Thymus (tissue), 11 donors: Measurements from ENCODE around the gene SLC12A6. TPM values are rescaled to one million over a fixed set of nuclear protein-coding genes. Genes with fewer than 3 reads are reported as not detected.
"Not testable (repeated sequence)": the region's sequence is repeated elsewhere in the genome, so short reads cannot be mapped to it uniquely, and the experiment has no call there.

ENCODE experiments used
- DNase-seq, 9 donors: peaks; one replicate each; pipeline ENCODE4 v3.0.0-alpha.2; 2013; ENCODE audit warnings: low spot score in 9 of 9, low read depth in 6 of 9, missing footprints in 1 of 9
- H3K27ac ChIP-seq, 2 donors: one replicate each; pipeline ENCODE4 v1.5.1; 2013; ENCODE audit warnings: control low read depth in 1 of 2, low read depth in 1 of 2, low read length in 1 of 2, mild to moderate bottlenecking in 1 of 2, moderate library complexity in 1 of 2
- H3K27me3 ChIP-seq, 2 donors: one replicate each; pipeline ENCODE4 v1.5.1; 2013; ENCODE audit warnings: low read length in 1 of 2; ENCODE audit not compliant: control insufficient read depth in 2 of 2, insufficient read depth in 1 of 2
- H3K36me3 ChIP-seq, 2 donors: one replicate each; pipeline ENCODE4 v1.5.1; 2013; ENCODE audit warnings: low read length in 1 of 2, mild to moderate bottlenecking in 1 of 2, moderate library complexity in 1 of 2; ENCODE audit not compliant: control insufficient read depth in 2 of 2, insufficient read depth in 2 of 2
- H3K4me1 ChIP-seq, 2 donors: one replicate each; pipeline ENCODE4 v1.5.1; 2013; ENCODE audit warnings: low read length in 2 of 2; ENCODE audit not compliant: control insufficient read depth in 2 of 2, insufficient read depth in 2 of 2
- H3K4me3 ChIP-seq, 2 donors: one replicate each; pipeline ENCODE4 v1.5.1; 2013; ENCODE audit warnings: low read length in 2 of 2, control low read depth in 1 of 2, mild to moderate bottlenecking in 1 of 2
- H3K9me3 ChIP-seq, 2 donors: one replicate each; pipeline ENCODE4 v1.5.1; 2013; ENCODE audit warnings: low read length in 1 of 2, mild to moderate bottlenecking in 1 of 2; ENCODE audit not compliant: control insufficient read depth in 2 of 2, insufficient read depth in 1 of 2
- WGBS: extraction: QIAGEN DNeasy Blood & Tissue Kit; methylation state at CpG from one replicate; pipeline ENCODE4 v1.1.7; 2013; 5-methylcytosine and 5-hydroxymethylcytosine counted together
- polyA plus RNA-seq: library from polyadenylated mRNA; stranded (reverse); fragments of 200-250 nt; gene quantifications from one replicate; pipeline ENCODE4 v1.2.3, GENCODE V29; 2013
- total RNA-seq: library from RNA; stranded (reverse); fragments of 120-200 nt; gene quantifications from one replicate; pipeline ENCODE4 v1.2.4, GENCODE V29; 2013
- donor health status: healthy.

SLC12A6 gene
- total and polyA plus RNA-seq, 2 donors, result 9.7 to 13.5 TPM

DNA sequence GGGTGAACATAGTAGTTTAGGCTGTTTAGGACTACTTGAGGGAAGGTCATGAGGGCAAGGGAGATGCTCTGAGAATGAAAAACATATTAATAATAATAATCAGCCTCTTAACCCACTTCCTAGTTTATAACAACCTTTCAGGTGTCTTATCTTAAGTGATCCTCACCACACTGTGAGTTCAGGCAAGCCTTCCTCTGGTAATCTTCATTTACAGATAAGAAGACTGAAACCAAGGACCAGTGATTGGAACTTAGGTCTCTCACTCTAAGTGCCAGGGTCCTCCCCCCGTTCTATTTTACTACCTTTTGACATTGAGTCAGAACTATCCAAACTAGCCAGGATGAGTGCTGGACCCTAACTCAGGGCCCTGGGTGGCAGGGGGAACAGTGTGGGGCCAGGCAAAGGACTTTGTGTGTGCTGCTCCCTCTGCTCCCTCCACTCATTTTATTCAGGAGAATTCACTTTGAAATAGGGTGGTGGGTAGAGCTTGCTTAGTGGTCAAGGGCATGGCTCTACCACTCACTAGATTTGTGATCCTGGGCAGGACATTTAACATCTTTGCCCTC, 11.2 kb upstream of the SLC12A6 start:
- Histone ChIP-seq H3K4me3 (no peak overlapping the region), H3K9me3 (no peaks in the 10 kb centered on the region), H3K27ac (no peak overlapping the region), H3K27me3 (no peaks in the 10 kb centered on the region), H3K4me1 (no peaks in the 10 kb centered on the region), H3K36me3 (peaks cover 0 to 5% of the 10 kb centered on the region in 2 donors)
- WGBS, result 86% methylated on average over 1 of the region's 1 CpG
- DNase-seq, result no peak

DNA sequence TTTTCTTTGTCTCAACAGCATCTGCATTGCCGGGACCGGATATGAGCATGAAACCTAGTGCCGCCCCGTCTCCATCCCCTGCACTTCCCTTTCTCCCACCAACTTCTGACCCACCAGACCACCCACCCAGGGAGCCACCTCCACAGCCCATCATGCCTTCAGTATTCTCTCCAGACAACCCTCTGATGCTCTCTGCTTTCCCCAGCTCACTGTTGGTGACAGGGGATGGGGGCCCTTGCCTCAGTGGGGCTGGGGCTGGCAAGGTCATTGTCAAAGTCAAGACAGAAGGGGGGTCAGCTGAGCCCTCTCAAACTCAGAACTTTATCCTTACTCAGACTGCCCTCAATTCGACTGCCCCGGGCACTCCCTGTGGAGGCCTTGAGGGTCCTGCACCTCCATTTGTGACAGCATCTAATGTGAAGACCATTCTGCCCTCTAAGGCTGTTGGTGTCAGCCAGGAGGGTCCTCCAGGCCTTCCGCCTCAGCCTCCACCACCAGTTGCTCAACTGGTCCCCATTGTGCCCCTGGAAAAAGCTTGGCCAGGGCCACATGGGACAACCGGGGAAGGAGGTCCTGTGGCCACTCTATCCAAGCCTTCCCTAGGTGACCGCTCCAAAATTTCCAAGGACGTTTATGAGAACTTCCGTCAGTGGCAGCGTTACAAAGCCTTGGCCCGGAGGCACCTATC, 10.5 kb upstream of the SLC12A6 start:
- no peak overlapping the region for H3K27ac ChIP-seq
- 89% methylated on average over 13 of the region's 13 CpGs for WGBS
- no peaks in the 10 kb centered on the region for H3K36me3 ChIP-seq
- DNase-seq, result no peak
- no peak overlapping the region for H3K4me3 ChIP-seq
- H3K4me1 ChIP-seq, result no peaks in the 10 kb centered on the region
- no peaks in the 10 kb centered on the region for H3K9me3 ChIP-seq
- H3K27me3 ChIP-seq, result no peaks in the 10 kb centered on the region

- Histone ChIP-seq H3K9me3 (no peaks in the 10 kb centered on the region), H3K4me3 (peak within 1 kb of the TSS; percentile 95 to 96), H3K27ac (peak within 1 kb of the TSS; percentile 92 to 94), H3K4me1 (peaks cover 6 to 15% of the 10 kb centered on the region in 2 donors), H3K27me3 (no peaks in the 10 kb centered on the region), H3K36me3 (peaks cover 7 to 17% of the 10 kb centered on the region in 2 donors)
- WGBS, result 3% methylated on average over 38 of the region's 38 CpGs
- DNase-seq, result peak; percentile 79 to 95 (median 88)
Observed at GRCh38 chr15:34342737-34343575, 5.4 kb upstream of the SLC12A6 start, which contains the start of the genes NOP10 and NUTM1. Gene NOP10 (minus strand): TSS chr15:34343136. CDS start chr15:34343073, 63 bp downstream. Gene NUTM1 (plus strand): TSS chr15:34343315. CDS start chr15:34343697, 382 bp downstream.

DNA sequence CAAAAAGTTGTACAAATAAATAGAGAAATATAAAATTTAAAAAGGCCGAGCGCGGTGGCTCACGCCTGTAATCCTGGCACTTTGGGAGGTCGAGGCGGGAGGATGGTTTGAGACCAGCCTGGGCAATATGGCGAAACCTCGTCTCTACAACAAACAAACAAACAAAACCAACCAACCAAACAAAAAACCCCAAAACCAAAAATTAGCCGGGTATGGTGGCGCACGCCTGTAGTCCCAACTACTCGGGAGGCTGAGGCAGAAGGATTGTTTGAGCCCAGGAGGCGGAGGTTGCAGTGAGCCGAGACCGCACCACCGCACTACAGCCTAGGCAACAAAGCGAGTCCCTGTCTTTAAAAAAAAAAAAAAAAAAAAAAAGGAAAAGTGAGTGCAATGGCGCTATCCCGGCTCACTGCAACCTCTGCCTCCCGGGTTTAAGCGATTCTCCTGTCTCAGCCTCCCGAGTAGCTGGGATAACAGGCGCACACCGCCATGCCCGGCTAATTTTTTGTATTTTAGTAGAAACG, 4.7 kb upstream of the SLC12A6 start:
- Histone ChIP-seq H3K36me3 (peaks cover 7 to 17% of the 10 kb centered on the region in 2 donors), H3K4me1 (peaks cover 6 to 15% of the 10 kb centered on the region in 2 donors), H3K4me3 (peak overlapping the region; percentile 95 to 96), H3K27ac (peak overlapping the region in 1 of 2 donors; percentile 94)
- DNase-seq, H3K27me3 ChIP-seq, H3K9me3 ChIP-seq: not testable (repeated sequence)
- WGBS, result 43% methylated on average over 26 of the region's 26 CpGs

DNA sequence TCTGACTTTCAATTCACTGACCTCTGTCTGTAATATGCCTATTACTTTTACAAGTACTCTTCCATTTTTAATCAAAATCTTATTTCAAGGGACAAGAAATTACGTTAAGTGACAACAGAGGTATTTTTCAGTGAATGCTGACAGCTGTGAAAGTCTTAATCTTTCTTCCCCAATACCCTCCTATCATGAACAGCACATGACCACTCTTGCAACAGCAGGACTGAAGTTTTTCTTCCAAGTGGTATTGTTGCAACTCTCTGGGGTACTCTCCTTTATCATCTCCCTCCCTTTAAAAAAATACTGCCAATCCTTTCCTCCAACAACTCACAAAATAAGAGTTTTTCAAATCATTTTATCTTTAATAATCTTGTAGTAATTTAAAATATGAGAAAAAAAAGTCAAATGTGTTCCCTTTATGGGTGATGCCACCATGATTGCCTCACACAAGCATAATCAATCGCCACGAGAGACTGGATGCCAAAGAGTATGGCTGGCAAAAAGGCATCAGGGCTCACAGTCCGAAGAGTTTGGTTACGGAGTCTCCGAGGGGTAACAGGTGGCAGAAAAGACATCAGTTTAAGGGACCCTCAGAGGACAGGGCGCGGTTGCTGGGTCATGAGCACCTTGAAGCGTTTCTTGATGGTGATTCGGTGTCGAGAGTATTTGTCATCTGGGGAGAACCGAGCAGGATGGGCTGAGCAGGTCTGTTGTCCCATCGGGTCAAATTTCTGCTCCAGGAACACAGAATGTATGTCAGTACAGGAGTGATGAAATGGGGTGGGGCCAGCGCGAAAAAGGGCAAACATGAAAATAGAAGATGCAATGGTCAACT, 4.0 kb upstream of the SLC12A6 start:
- H3K4me3 ChIP-seq, result peak overlapping the region; percentile 95 to 96
- no peaks in the 10 kb centered on the region for H3K9me3 ChIP-seq
- peaks cover 6 to 21% of the 10 kb centered on the region in 2 donors for H3K4me1 ChIP-seq
- no peak for DNase-seq
- no peak overlapping the region for H3K27ac ChIP-seq
- H3K27me3 ChIP-seq, result no peaks in the 10 kb centered on the region
- WGBS, result 98% methylated on average over 15 of the region's 15 CpGs
- H3K36me3 ChIP-seq, result peaks cover 7 to 17% of the 10 kb centered on the region in 2 donors

DNA sequence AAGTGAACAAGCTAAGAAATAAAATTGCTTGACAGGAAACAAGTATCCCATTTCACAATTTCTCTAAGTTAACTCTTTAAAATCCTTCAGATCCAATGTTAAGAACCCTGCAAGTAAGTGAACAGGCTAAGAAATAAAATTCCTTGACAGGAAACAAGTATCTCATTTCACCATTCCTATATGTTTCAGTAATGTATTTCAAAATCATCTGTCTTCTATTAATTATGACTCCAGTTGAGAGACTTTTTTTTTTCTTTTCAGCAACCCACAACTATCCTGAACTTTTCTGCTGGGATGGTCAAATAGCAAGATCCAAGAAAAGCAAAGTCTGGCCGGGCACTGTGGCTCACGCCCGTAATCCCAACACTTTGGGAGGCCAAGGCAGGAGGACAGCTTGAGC, 2.4 kb upstream of the SLC12A6 start:
- no peak for DNase-seq
- Histone ChIP-seq H3K27me3 (no peaks in the 10 kb centered on the region), H3K27ac (no peak overlapping the region), H3K4me1 (peaks cover 6 to 30% of the 10 kb centered on the region in 2 donors), H3K4me3 (no peak overlapping the region), H3K36me3 (peaks cover 7 to 17% of the 10 kb centered on the region in 2 donors), H3K9me3 (no peaks in the 10 kb centered on the region)
- 99% methylated on average over 3 of the region's 3 CpGs for WGBS

DNA sequence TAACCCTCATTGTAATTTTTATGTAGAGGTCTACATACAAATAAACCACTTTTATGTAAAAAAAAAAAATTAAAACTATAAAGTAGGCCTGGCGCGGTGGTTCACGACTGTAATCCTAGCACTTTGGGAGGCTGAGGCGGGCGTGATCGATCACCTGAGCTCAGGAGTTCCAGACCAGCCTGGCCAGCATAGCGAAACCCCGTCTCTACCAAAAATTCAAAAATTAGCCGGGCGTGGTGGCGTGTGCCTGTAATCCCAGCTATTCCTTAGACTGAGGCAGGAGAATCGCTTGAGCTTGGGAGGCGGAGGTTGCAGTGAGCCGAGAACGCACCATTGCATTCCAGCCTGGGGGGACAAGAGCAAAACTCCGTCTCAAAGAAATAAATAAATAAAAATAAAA, 766 bp upstream of the SLC12A6 start:
- Histone ChIP-seq H3K4me1 (peaks cover 10 to 35% of the 10 kb centered on the region in 2 donors), H3K9me3 (no peaks in the 10 kb centered on the region), H3K27me3 (no peaks in the 10 kb centered on the region), H3K27ac (peak overlapping the region in 1 of 2 donors; percentile 4), H3K36me3 (peaks cover 7 to 17% of the 10 kb centered on the region in 2 donors), H3K4me3 (peak overlapping the region; percentile 73 to 89)
- WGBS, result 84% methylated on average over 16 of the region's 16 CpGs
- no peak for DNase-seq

GRCh38 chr15:34336991-34337556, 507 bp downstream of the SLC12A6 start:
- under 1% methylated on average over 26 of the region's 26 CpGs for WGBS
- peak overlapping the region; percentile 95 to 97 for H3K27ac ChIP-seq
- peaks cover 8 to 36% of the 10 kb centered on the region in 2 donors for H3K4me1 ChIP-seq
- H3K9me3 ChIP-seq, result no peaks in the 10 kb centered on the region
- peak overlapping the region; percentile 73 to 89 for H3K4me3 ChIP-seq
- H3K36me3 ChIP-seq, result peaks cover 7 to 17% of the 10 kb centered on the region in 2 donors
- no peaks in the 10 kb centered on the region for H3K27me3 ChIP-seq
- DNase-seq, result peak in 3 of 9 donors; percentile 32 to 70 (median 52)
